ENCODE results near the gene CD14.
"Not testable (repeated sequence)": the region's sequence is repeated elsewhere in the genome, so short reads cannot be mapped to it uniquely, and the experiment has no call there.

Gene CD14

DNA sequence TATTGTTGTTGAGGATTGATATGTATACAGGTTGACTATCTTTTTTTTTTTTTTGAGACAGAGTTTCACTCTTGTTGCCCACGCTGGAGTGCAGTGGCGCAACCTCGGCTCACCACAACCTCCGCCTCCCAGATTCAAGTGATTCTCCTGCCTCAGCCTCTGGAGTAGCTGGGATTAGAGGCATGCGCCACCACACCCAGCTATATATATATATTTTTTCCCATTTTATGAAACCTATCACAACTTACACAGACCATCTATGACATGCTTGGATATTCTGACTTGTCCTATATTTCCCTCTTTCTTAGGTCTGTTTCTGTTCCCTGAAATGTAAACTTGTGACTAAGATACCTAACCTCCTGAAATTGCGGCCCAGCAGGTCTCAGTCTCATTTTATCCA is 5.0 kb downstream of the CD14 start:
- no peak for DNase-seq
- TF ChIP-seq POLR2A (IDR thresholded peaks at IDR 0.05; ENCODE audit: low read length) (no peak), GATA1 (IDR thresholded peaks at IDR 0.05; ENCODE audit: low read depth, low read length) (no peak)

DNA sequence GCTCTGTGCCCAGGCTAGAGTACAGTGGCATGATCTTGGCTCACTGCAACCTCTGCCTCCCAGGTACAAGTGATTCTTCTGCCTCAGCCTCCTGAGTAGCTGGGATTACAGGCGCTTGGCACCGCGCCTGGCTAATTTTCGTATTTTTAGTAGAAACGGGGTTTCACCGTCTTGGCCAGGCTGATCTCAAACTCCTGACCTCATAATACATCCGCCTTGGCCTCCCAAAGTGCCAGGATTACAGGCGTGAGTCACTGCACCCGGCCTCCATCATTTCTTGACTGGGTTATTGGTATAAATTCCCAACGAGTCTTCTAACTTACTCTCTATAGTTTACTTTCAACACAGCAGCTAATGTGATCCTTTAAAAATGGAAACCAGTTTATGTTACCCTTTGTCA is 8.1 kb downstream of the CD14 start:
- not testable (repeated sequence) for DNase-seq

DNA sequence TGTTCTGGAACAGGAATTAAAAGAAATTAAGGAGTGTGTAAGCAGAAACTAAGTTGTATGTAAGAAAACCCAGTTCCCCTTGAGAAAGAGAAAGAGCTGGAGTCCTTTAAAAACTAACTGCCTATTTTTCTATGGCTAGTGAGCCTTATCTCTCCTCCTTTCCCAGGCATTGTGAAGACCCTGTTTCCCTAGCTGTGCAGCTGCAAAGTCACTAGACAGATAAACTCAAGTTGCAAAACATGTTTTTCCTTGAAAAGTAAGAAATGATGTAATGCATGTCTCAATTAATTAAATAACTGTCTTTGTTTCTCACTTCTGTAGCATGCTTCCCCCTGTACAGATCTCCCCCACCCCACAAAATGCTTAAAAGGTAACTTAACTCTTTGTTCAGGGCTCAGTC is 9.9 kb downstream of the CD14 start:
- not testable (repeated sequence) for DNase-seq

- TF ChIP-seq GATA1 (IDR thresholded peaks at IDR 0.05; ENCODE audit: low read depth, low read length), result no peak
- TF ChIP-seq POLR2A (IDR thresholded peaks at IDR 0.05; ENCODE audit: low read length), result no peak
- DNase-seq, result no peak
Observed at GRCh38 chr5:140622301-140622700, 10.7 kb downstream of the CD14 start.

GRCh38 chr5:140611020-140611521 is 21.9 kb downstream of the CD14 start:
- no peak for TF ChIP-seq GATA1 (IDR thresholded peaks at IDR 0.05; ENCODE audit: low read depth, low read length)
- peak in 1 of 2 experiments; percentile 47 for DNase-seq

DNA sequence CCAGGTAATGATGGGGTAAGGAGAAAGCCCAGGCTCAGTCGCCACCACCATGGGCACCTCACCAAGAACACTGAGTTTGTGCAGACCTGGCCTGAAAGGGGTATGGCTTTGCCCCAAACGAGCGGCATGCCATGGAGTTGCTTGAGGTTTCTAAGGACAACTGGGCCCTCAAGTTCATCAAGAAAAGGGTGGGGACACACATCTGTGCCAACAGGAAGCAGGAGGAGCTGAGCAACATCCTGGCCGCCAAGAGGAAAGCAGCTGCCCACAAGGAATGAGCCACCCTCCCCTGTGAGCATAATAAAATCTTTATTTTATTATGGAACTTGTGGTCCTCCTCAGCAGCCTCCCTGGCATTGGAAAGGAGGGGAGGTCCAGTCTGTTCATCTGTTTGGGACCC is 23.8 kb downstream of the CD14 start:
- no peak for DNase-seq
- no peak for TF ChIP-seq POLR2A (IDR thresholded peaks at IDR 0.05; ENCODE audit: low read length)
- TF ChIP-seq GATA1 (IDR thresholded peaks at IDR 0.05; ENCODE audit: low read depth, low read length), result no peak

DNA sequence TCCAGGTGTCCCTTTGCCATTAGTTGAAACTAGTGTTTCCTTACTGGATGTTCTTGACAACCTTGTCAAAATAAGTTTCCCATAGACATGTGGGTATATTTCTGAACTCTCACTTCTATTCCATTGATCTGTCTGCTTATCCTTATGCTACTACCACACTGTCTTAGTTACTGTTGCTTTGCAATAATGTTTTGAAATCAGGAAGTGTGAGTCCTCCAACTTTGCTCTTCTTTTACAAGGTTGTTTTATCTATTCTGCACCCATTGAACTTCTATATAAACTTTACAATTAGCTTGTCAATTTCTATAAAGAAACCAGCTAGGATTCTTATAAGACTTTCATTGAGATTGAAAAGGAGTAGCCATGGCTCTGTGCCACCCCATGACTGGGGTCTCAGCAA is 24.3 kb downstream of the CD14 start:
- no peak for TF ChIP-seq GATA1 (IDR thresholded peaks at IDR 0.05; ENCODE audit: low read depth, low read length)
- no peak for TF ChIP-seq POLR2A (IDR thresholded peaks at IDR 0.05; ENCODE audit: low read length)
- no peak for DNase-seq

- no peak for TF ChIP-seq POLR2A (IDR thresholded peaks at IDR 0.05; ENCODE audit: low read length)
- TF ChIP-seq GATA1 (IDR thresholded peaks at IDR 0.05; ENCODE audit: low read depth, low read length), result no peak
- peak in 1 of 2 experiments; percentile 12 for DNase-seq
Observed at GRCh38 chr5:140607031-140607430, 25.9 kb downstream of the CD14 start.

GRCh38 chr5:140605879-140606278 is 27.1 kb downstream of the CD14 start:
- TF ChIP-seq POLR2A (IDR thresholded peaks at IDR 0.05; ENCODE audit: low read length), result no peak
- TF ChIP-seq GATA1 (IDR thresholded peaks at IDR 0.05; ENCODE audit: low read depth, low read length), result no peak

GRCh38 chr5:140603734-140604133 is 29.2 kb downstream of the CD14 start:
- no peak for DNase-seq
- TF ChIP-seq GATA1 (IDR thresholded peaks at IDR 0.05; ENCODE audit: low read depth, low read length) (no peak), POLR2A (IDR thresholded peaks at IDR 0.05; ENCODE audit: low read length) (no peak)

More at GRCh38 chr5:140605879-140606278, 27.1 kb downstream of the CD14 start:
- DNase-seq, result no peak

- DNase-seq, result not testable (repeated sequence)
Observed at GRCh38 chr5:140603446-140603698, 29.6 kb downstream of the CD14 start.

- TF ChIP-seq GATA1 (IDR thresholded peaks at IDR 0.05; ENCODE audit: low read depth, low read length), result no peak
- TF ChIP-seq POLR2A (IDR thresholded peaks at IDR 0.05; ENCODE audit: low read length), result no peak
- DNase-seq, result no peak
Observed at GRCh38 chr5:140602147-140602546, 30.8 kb downstream of the CD14 start.

DNA sequence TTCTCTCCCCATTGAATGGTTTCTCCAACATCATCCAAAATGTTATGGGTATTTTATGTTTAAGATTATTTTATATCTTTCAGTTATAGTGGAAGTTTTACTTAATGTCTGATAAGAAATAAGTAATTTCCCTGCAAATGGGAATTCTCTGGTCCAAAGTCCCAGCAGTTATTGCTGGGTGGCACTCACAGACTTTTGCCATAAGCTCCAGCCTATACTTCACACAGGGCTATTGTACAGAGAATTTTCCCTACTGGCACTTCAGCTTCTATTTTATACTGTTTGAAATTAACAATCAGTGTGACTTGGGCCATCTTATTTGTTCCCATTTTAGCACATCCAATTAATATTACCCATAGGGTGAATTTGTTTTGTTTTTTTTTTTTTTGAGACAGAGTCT is 32.9 kb downstream of the CD14 start:
- TF ChIP-seq GATA1 (IDR thresholded peaks at IDR 0.05; ENCODE audit: low read depth, low read length) (no peak), POLR2A (IDR thresholded peaks at IDR 0.05; ENCODE audit: low read length) (no peak)

GRCh38 chr5:140598836-140599235 is 34.1 kb downstream of the CD14 start:
- TF ChIP-seq GATA1 (IDR thresholded peaks at IDR 0.05; ENCODE audit: low read depth, low read length) (no peak), POLR2A (IDR thresholded peaks at IDR 0.05; ENCODE audit: low read length) (no peak)
- no peak for DNase-seq

More for the DNA sequence above, 32.9 kb downstream of the CD14 start:
- DNase-seq, result no peak

- DNase-seq, result no peak
Observed at GRCh38 chr5:140596321-140596741, 36.6 kb downstream of the CD14 start.

DNA sequence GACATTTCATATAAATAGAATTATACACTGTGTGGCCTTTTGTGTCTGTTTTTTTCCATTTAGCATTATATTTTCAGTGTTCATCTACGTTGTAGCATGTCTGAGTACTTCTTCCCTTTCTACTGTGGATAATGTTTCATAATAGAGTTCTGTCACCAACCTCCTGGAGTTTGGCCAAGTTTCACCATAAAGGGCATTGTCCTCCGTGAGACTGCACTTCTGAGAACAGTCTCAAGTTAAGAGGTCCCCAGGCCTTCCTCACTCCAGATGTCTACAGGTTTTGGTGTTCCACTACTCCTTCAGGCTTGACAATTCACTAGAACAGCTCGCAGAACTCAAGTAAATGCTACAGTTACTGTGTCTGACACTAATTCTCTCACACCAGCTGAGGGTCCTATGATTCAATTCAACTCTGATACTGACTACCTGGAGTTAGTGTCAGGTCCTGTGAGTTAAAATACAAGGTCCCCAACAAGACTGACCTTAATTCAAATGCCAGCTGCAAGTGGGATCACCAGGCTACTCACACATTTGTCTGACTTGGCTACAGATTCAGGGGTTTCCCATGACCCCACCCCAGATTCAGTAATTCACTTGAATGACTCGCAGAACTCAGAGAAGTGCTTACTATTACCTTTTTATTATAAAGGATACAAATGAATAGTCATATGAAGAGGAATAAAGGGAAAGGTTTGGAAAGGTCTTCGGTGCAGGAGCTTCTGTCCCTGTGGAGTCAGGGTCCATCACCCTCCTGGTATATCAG is 37.3 kb downstream of the CD14 start:
- TF ChIP-seq POLR2A (IDR thresholded peaks at IDR 0.05; ENCODE audit: low read length), result no peak
- TF ChIP-seq GATA1 (IDR thresholded peaks at IDR 0.05; ENCODE audit: low read depth, low read length), result no peak
- peak in 1 of 2 experiments; percentile 6 for DNase-seq

More at GRCh38 chr5:140596321-140596741, 36.6 kb downstream of the CD14 start:
- no peak for TF ChIP-seq GATA1 (IDR thresholded peaks at IDR 0.05; ENCODE audit: low read depth, low read length)
- TF ChIP-seq POLR2A (IDR thresholded peaks at IDR 0.05; ENCODE audit: low read length), result no peak

All from erythroblast (primary cell).